Hepatocyte (in vitro differentiated cells): Measurements from ENCODE around the gene VPS9D1.

Experiments used
- EZH2 ChIP-seq: fragments of 200-600 bp; sonication (generic); IDR thresholded peaks from 2 replicates; pipeline ENCODE4 v1.6.1; 2016; ENCODE audit warnings: antibody characterized with exemption, mild to moderate bottlenecking, borderline replicate concordance
- EZH2phosphoT487 ChIP-seq: fragments of 200-600 bp; sonication (generic); IDR thresholded peaks from one replicate; pipeline ENCODE4 v1.6.1; 2018; ENCODE audit warnings: antibody characterized with exemption, mild to moderate bottlenecking, low read depth, moderate library complexity; ENCODE audit not compliant: unreplicated experiment, severe bottlenecking
- TF ChIP-seq, protein P1 (sequence below): fragments of 200-600 bp; sonication (generic); IDR thresholded peaks from 2 replicates; pipeline ENCODE4 v1.5.1; 2016; ENCODE audit warnings: antibody characterized with exemption, mild to moderate bottlenecking; ENCODE audit not compliant: poor library complexity

DNA sequence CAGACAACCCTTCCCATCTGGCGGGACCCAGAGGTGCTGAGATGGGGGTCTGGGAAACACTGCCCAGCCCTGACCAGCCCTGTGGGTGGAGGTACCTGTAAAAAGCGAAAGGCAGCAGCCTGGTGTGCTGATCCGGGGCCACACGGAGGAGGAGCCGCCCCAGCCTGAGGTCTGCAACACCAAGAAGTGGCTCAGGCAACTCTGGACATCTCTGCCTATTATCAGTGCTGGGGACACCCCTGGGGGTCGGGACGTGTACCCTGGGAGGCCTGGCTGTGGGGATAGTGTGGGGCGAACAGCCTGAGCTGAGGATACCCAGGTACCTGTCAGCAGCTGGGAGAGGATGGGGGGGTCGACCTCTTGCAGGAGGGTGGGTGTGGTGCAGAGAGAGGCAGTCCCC lies 18.7 kb upstream of the VPS9D1 start:
- TF ChIP-seq, protein P1, sequence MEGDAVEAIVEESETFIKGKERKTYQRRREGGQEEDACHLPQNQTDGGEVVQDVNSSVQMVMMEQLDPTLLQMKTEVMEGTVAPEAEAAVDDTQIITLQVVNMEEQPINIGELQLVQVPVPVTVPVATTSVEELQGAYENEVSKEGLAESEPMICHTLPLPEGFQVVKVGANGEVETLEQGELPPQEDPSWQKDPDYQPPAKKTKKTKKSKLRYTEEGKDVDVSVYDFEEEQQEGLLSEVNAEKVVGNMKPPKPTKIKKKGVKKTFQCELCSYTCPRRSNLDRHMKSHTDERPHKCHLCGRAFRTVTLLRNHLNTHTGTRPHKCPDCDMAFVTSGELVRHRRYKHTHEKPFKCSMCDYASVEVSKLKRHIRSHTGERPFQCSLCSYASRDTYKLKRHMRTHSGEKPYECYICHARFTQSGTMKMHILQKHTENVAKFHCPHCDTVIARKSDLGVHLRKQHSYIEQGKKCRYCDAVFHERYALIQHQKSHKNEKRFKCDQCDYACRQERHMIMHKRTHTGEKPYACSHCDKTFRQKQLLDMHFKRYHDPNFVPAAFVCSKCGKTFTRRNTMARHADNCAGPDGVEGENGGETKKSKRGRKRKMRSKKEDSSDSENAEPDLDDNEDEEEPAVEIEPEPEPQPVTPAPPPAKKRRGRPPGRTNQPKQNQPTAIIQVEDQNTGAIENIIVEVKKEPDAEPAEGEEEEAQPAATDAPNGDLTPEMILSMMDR = no peak
- TF ChIP-seq EZH2 (no peak), EZH2phosphoT487 (no peak)
